H4 (cell line): ENCODE results near the gene LRRC73. TPM values are rescaled to one million over a fixed set of nuclear protein-coding genes. Genes with fewer than 3 reads are reported as not detected.
"Not testable (repeated sequence)": the region's sequence is repeated elsewhere in the genome, so short reads cannot be mapped to it uniquely, and the experiment has no call there.

Source experiments
- DNase-seq: peaks from one replicate; pipeline ENCODE4 v3.0.0-alpha.2; 2015; ENCODE audit warnings: low spot score
- total RNA-seq: library from RNA; depleted of rRNA; stranded (reverse); fragments of >200 nt; shearing (Covaris generic); gene quantifications from 2 replicates; pipeline ENCODE4 v1.2.3, GENCODE V29; 2014; rRNA removed

Gene LRRC73
- total RNA-seq, 1 experiment from 2014 or later, result 1.0 TPM

DNA sequence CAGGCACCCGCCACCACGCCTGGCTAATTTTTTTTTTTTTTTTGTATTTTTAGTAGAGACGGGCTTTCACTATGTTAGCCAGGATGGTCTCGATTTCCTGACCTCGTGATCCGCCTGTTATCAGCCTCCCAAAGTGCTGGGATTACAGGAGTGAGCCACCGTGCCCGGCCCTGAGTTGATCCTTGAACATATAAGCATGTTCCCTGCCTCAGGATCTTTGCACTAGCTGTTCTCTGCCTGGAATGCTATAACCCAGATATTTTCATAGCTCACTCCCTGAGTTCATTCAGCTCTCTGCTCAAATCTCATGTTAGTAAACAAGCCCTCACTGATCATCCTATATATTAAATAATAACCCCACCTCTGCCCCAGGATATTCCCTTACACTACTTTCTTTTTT lies 45.8 kb downstream of the LRRC73 start:
- no peak for DNase-seq

DNA sequence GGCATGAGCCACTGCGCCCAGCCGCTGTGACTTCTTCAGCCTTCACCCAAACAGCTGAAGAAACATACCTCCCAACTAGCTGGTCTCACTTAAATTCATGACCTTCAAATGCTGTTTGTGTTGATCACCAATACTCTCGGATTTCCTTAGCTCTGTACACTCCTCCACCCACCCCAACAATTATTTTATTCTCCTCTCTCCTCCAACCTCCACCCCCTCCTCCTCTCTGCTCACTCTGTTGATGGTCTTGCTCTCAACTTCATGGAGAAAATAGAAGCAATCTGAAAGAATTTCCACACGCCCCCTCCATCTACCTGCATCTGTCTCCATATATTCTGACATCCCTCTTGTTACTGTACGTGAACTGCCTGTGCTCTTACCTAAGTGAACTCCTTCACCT lies 48.2 kb downstream of the LRRC73 start:
- DNase-seq, result no peak

DNA sequence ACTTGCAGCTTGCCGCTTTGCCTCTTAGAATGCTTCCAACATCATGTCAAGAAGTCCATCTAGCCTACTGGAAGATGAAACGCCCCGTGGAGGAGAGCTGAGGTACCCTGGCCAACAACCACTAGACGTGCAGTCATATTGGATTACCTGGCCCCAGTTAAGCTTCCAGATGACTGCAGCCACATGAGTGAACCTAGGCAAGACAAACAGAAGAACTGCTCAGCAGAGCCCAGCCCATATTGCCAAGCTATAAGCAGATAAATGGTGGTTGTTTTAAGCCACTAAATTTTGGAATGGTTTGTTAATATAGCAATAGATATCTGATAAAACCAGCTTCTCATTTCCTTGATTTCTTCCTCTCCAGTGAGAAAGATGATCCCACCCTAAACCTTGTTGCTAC lies 50.1 kb downstream of the LRRC73 start:
- DNase-seq, result no peak

DNA sequence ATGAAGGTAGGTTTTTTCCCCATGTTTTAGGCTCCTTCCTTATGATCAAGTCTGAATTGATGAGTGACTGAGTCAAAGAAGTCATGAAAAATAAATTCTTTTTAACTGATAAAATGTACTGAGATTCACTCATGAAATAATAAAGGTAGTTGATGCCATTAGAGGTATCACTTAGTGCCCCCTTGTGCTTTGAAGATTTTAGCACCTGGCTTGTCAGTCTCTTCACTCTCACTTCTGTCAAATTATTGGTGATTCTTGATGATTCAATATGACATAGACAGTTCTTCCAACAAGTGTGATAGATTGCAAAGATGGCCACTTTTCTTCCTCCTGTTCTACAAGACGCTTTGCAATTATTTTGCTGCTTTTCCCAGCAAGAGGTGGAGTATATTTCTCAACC lies 50.6 kb downstream of the LRRC73 start:
- no peak for DNase-seq

DNA sequence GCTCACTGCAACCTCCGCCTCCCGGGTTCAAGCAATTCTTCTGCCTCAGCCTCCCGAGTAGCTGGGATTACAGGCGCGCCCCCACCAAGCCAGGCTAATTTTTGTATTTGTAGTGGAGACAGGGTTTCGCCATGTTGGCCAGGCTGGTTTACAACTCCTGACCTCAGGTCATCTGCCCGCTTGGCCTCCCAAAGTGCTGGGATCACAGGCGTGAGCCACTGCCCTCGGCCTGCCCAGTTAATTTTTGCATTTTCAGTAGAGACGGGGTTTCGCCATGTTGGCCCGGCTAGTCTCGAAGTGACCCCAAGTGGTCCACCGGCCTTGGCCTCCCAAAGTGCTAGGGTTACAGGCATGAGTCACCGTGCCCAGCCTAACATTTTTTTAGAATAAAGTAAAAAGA lies 52.0 kb downstream of the LRRC73 start:
- not testable (repeated sequence) for DNase-seq

DNA sequence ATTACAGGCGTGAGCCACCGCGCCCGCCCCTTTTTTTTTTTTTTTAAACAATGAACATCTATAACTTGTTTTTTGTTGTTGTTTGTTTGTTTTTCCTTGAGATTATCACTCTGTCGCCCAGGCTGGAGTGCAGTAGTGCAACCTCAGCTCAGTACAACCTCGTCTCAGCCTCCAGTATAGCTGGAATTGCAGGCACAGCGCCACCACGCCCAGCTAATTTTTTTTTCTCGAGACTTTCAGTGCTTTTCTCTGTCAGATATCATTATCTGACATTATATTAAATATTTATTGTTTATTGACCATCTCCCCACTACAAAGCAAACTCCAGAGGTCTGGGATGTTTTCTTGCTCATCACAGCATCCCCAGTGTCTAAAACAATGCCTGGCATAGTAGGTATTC lies 52.5 kb downstream of the LRRC73 start:
- DNase-seq, result no peak

Other genes starting within 250 kb of the LRRC73 start
- not detected in 2 replicates for gene SLC22A7, start 212.1 kb downstream of the LRRC73 start, total RNA-seq
- not detected in 2 replicates for gene CRIP3, start 201.5 kb downstream of the LRRC73 start, total RNA-seq
- 4.7 and 7.5 TPM in 2 replicates for gene ZNF318, start 140.7 kb downstream of the LRRC73 start, total RNA-seq
- gene ABCC10, start 82.8 kb downstream of the LRRC73 start, total RNA-seq, result 6.9 and 11.7 TPM in 2 replicates
- 12.6 and 13.7 TPM in 2 replicates for gene DLK2, start 54.8 kb downstream of the LRRC73 start, total RNA-seq
- 9.9 and 11.3 TPM in 2 replicates for gene TJAP1, start 32.8 kb downstream of the LRRC73 start, total RNA-seq
- 188 and 210 TPM in 2 replicates for gene YIPF3, start 6.6 kb upstream of the LRRC73 start, total RNA-seq
- 63.8 and 77.5 TPM in 2 replicates for gene POLR1C, start 6.7 kb upstream of the LRRC73 start, total RNA-seq
- 35.3 and 36.1 TPM in 2 replicates for gene XPO5, start 65.7 kb upstream of the LRRC73 start, total RNA-seq
- 10.3 and 15.9 TPM in 2 replicates for gene POLH, start 65.8 kb upstream of the LRRC73 start, total RNA-seq
- 51.4 and 52.9 TPM in 2 replicates for gene GTPBP2, start 118.9 kb upstream of the LRRC73 start, total RNA-seq
- gene MAD2L1BP, start 125.5 kb upstream of the LRRC73 start, total RNA-seq, result 75.9 and 83.8 TPM in 2 replicates
- not detected in 2 replicates for gene RSPH9, start 134.7 kb upstream of the LRRC73 start, total RNA-seq
- gene MRPS18A, start 177.4 kb upstream of the LRRC73 start, total RNA-seq, result 73.4 and 84.5 TPM in 2 replicates